H9 (cell line): ENCODE results near the gene MYO10. TPM values are rescaled to one million over a fixed set of nuclear protein-coding genes. Genes with fewer than 3 reads are reported as not detected.

ENCODE experiments used
- DNase-seq: peaks from one replicate; pipeline ENCODE4 v3.0.0-alpha.2; 2017
- H2AFZ ChIP-seq: one replicate; pipeline ENCODE4 v1.6.1; 2013; ENCODE audit warnings: mild to moderate bottlenecking, low read length, control low read depth, moderate library complexity
- H2AK5ac ChIP-seq: 2 replicates; pipeline ENCODE4 v1.6.1; 2013; ENCODE audit warnings: low read length, control low read depth, mixed read lengths; ENCODE audit not compliant: insufficient read length
- H2BK120ac ChIP-seq: one replicate; pipeline ENCODE4 v1.6.1; 2013; ENCODE audit warnings: low read depth, mild to moderate bottlenecking, low read length, control low read depth, inconsistent platforms; ENCODE audit not compliant: poor library complexity, severe bottlenecking
- H2BK12ac ChIP-seq: 2 replicates; pipeline ENCODE4 v1.6.1; 2013; ENCODE audit warnings: low read length, control low read depth, mixed read lengths, low read depth; ENCODE audit not compliant: insufficient read length
- H2BK15ac ChIP-seq: 2 replicates; pipeline ENCODE4 v1.6.1; 2013; ENCODE audit warnings: low read depth, low read length, control low read depth
- H2BK20ac ChIP-seq: one replicate; pipeline ENCODE4 v1.6.1; 2013; ENCODE audit warnings: low read depth, mild to moderate bottlenecking, low read length, control low read depth, inconsistent platforms; ENCODE audit not compliant: poor library complexity, severe bottlenecking
- H2BK5ac ChIP-seq: 2 replicates; pipeline ENCODE4 v1.6.1; 2013; ENCODE audit warnings: low read length, control low read depth, mixed read lengths; ENCODE audit not compliant: insufficient read length
- H3K14ac ChIP-seq: 2 replicates; pipeline ENCODE4 v1.6.1; 2013; ENCODE audit warnings: low read length, control low read depth; ENCODE audit not compliant: insufficient read depth
- H3K18ac ChIP-seq: 2 replicates; pipeline ENCODE4 v1.6.1; 2013; ENCODE audit warnings: low read depth, mild to moderate bottlenecking, mixed read lengths, low read length, control low read depth; ENCODE audit not compliant: insufficient read length
- H3K23ac ChIP-seq: 2 replicates; pipeline ENCODE4 v1.6.1; 2013; ENCODE audit warnings: low read length, control low read depth, mixed read lengths, low read depth; ENCODE audit not compliant: insufficient read length
- H3K23me2 ChIP-seq: 2 replicates; pipeline ENCODE4 v1.6.1; 2013; ENCODE audit warnings: low read depth, mild to moderate bottlenecking, mixed read lengths, low read length, control low read depth; ENCODE audit not compliant: insufficient read length, poor library complexity, severe bottlenecking
- H3K27ac ChIP-seq: 2 replicates; pipeline ENCODE4 v1.5.1; 2013; ENCODE audit warnings: low read length, control low read depth, mixed read lengths, low read depth; ENCODE audit not compliant: insufficient read length
- H3K27me3 ChIP-seq: 2 replicates; pipeline ENCODE4 v1.6.1; 2013; ENCODE audit warnings: low read length, control low read depth, inconsistent platforms; ENCODE audit not compliant: insufficient read depth
- H3K4ac ChIP-seq: 2 replicates; pipeline ENCODE4 v1.6.1; 2013; ENCODE audit warnings: low read depth, mild to moderate bottlenecking, control low read depth, inconsistent platforms, low read length, moderate library complexity
- H3K4me1 ChIP-seq: 2 replicates; pipeline ENCODE4 v1.6.1; 2013; ENCODE audit warnings: low read length, control low read depth, inconsistent platforms; ENCODE audit not compliant: insufficient read depth
- H3K4me2 ChIP-seq: 2 replicates; pipeline ENCODE4 v1.6.1; 2013; ENCODE audit warnings: low read length, control low read depth, mixed read lengths; ENCODE audit not compliant: insufficient read length, insufficient read depth
- H3K56ac ChIP-seq: 2 replicates; pipeline ENCODE4 v1.6.1; 2013; ENCODE audit warnings: low read depth, mild to moderate bottlenecking, mixed read lengths, low read length, control low read depth; ENCODE audit not compliant: insufficient read length
- H3K79me1 ChIP-seq: 2 replicates; pipeline ENCODE4 v1.6.1; 2013; ENCODE audit warnings: low read depth, mild to moderate bottlenecking, moderate library complexity, low read length, control low read depth, inconsistent platforms; ENCODE audit not compliant: insufficient read depth, poor library complexity, severe bottlenecking
- H3K79me2 ChIP-seq: 2 replicates; pipeline ENCODE4 v1.6.1; 2013; ENCODE audit warnings: low read length, control low read depth, inconsistent platforms; ENCODE audit not compliant: insufficient read depth
- H3K9ac ChIP-seq: 2 replicates; pipeline ENCODE4 v1.6.1; 2013; ENCODE audit warnings: low read length, control low read depth, mixed read lengths; ENCODE audit not compliant: insufficient read length; ENCODE audit errors: extremely low read depth
- H3K9me3 ChIP-seq: one replicate; pipeline ENCODE4 v1.6.1; 2013; ENCODE audit warnings: low read depth, low read length, inconsistent platforms; ENCODE audit not compliant: control insufficient read depth
- H3T11ph ChIP-seq: one replicate; pipeline ENCODE4 v1.6.1; 2013; ENCODE audit warnings: mild to moderate bottlenecking, low read length, control low read depth, inconsistent platforms
- H4K20me1 ChIP-seq: one replicate; pipeline ENCODE4 v1.6.1; 2013; ENCODE audit not compliant: control insufficient read depth, insufficient read length, insufficient read depth
- H4K5ac ChIP-seq: 2 replicates; pipeline ENCODE4 v1.6.1; 2013; ENCODE audit warnings: low read depth, mild to moderate bottlenecking, mixed read lengths, low read length, control low read depth; ENCODE audit not compliant: insufficient read length
- H4K8ac ChIP-seq: replicated peaks from 2 replicates; pipeline ENCODE4 v1.6.1; 2013; ENCODE audit warnings: low read length, control low read depth, mixed read lengths, low read depth; ENCODE audit not compliant: insufficient read length
- H4K91ac ChIP-seq: 2 replicates; pipeline ENCODE4 v1.6.1; 2013; ENCODE audit warnings: low read depth, mild to moderate bottlenecking, moderate library complexity, mixed read lengths, low read length, control low read depth; ENCODE audit not compliant: insufficient read length
- H3K27ac Mint-ChIP-seq, 3 experiments: 2 replicates in 2 of 3; 3 replicates in 1 of 3; pipeline ENCODE4 v1.8.0; 2020 to 2021; ENCODE audit warnings: mixed read lengths in 3 of 3, mild to moderate bottlenecking in 1 of 3, moderate library complexity in 1 of 3
- H3K27me3 Mint-ChIP-seq: 2 replicates; pipeline ENCODE4 v1.8.0; 2021; ENCODE audit warnings: low read depth, mild to moderate bottlenecking, moderate library complexity, mixed read lengths
- H3K36me3 Mint-ChIP-seq, 3 experiments: 2 replicates in 2 of 3; 3 replicates in 1 of 3; pipeline ENCODE4 v1.8.0; 2020 to 2021; ENCODE audit warnings: low read depth in 3 of 3, mixed read lengths in 3 of 3; ENCODE audit not compliant: insufficient read depth in 1 of 3
- H3K4me1 Mint-ChIP-seq, 2 experiments: 2 replicates each; pipeline ENCODE4 v1.8.0; 2020; ENCODE audit warnings: mixed read lengths in 2 of 2
- H3K4me3 Mint-ChIP-seq, 2 experiments: 2 replicates in 1 of 2; 3 replicates in 1 of 2; pipeline ENCODE4 v1.8.0; 2020 to 2021; ENCODE audit warnings: mild to moderate bottlenecking in 2 of 2, mixed read lengths in 2 of 2, moderate library complexity in 1 of 2
- H3K9me3 Mint-ChIP-seq, 2 experiments: 2 replicates in 1 of 2; 3 replicates in 1 of 2; pipeline ENCODE4 v1.8.0; 2020; ENCODE audit warnings: mild to moderate bottlenecking in 2 of 2, mixed read lengths in 2 of 2, moderate library complexity in 1 of 2
- CTCF ChIP-seq: fragments of 200-600 bp; sonication (generic); conservative IDR thresholded peaks from 3 replicates; pipeline ENCODE4 v1.8.0; 2021; ENCODE audit warnings: antibody characterized with exemption, mild to moderate bottlenecking
- WGBS: extraction: QIAGEN DNeasy Blood & Tissue Kit; methylation state at CpG from one replicate; pipeline ENCODE4 v1.1.7; 2013; ENCODE audit warnings: missing lambda C conversion rate, low lambda C conversion rate, mixed read lengths; ENCODE audit not compliant: insufficient read length; ENCODE audit errors: extremely low coverage; 5-methylcytosine and 5-hydroxymethylcytosine counted together
- total RNA-seq: library from RNA; stranded (reverse); gene quantifications from 2 replicates; pipeline ENCODE4 v1.2.1, GENCODE V29; 2021

The MYO10 gene
- total RNA-seq, 1 experiment from 2014 or later: 127 TPM

- no peak for TF ChIP-seq CTCF
- DNase-seq: no peak
- H3K4ac ChIP-seq: no peak overlapping the region
- no peak overlapping the region for H3K27ac ChIP-seq
- H2BK20ac ChIP-seq: no peak overlapping the region
- no peak overlapping the region for H3K14ac ChIP-seq
- H3K9ac ChIP-seq: no peak overlapping the region
- no peak overlapping the region for H2BK120ac ChIP-seq
- no peaks in the 10 kb centered on the region for H3K9me3 ChIP-seq
- Mint-ChIP-seq H3K27me3 (no peaks in the 10 kb centered on the region), H3K27ac (peak overlapping the region in 2 of 3 experiments; percentile 16 to 85; a peak in 3 of 7 replicates), H3K4me1 (peaks cover 52 to 57% of the 10 kb centered on the region in 2 experiments), H3K36me3 (peaks cover 3 to 9% (median 4%) of the 10 kb centered on the region in 3 experiments), H3K9me3 (peaks cover 0 to 4% of the 10 kb centered on the region in 2 experiments; a peak in 2 of 5 replicates), H3K4me3 (no peak overlapping the region)
- H3K23me2 ChIP-seq: no peaks in the 10 kb centered on the region
- H4K8ac ChIP-seq: no peak overlapping the region
- no peaks in the 10 kb centered on the region for H3K79me1 ChIP-seq
- WGBS: no CpG with 5 or more reads among the region's 5 CpGs
- no peak overlapping the region for H3K18ac ChIP-seq
- H4K20me1 ChIP-seq: no peaks in the 10 kb centered on the region
- peaks cover 8% of the 10 kb centered on the region for H3K4me1 ChIP-seq
- H2AFZ ChIP-seq: no peak overlapping the region
- no peak overlapping the region for H3K56ac ChIP-seq
- no peak overlapping the region for H4K5ac ChIP-seq
- no peak overlapping the region for H2BK15ac ChIP-seq
- no peak overlapping the region for H3T11ph ChIP-seq
- H4K91ac ChIP-seq: no peak overlapping the region
- no peak overlapping the region for H2BK12ac ChIP-seq
- H2BK5ac ChIP-seq: no peak overlapping the region
- H3K23ac ChIP-seq: no peak overlapping the region
- no peak overlapping the region for H2AK5ac ChIP-seq
- H3K4me2 ChIP-seq: no peak overlapping the region
- no peaks in the 10 kb centered on the region for H3K79me2 ChIP-seq
- no peaks in the 10 kb centered on the region for H3K27me3 ChIP-seq
Measured at GRCh38 chr5:16856531-16856930, 79.6 kb downstream of the MYO10 start.
